Neural crest cell (in vitro differentiated cells): ENCODE data around the gene CAMSAP2. TPM values are rescaled to one million over a fixed set of nuclear protein-coding genes. Genes with fewer than 3 reads are reported as not detected.
A peak's percentile ranks its signal among the peaks of the same experiment; 100 is the strongest.

Source experiments
- DNase-seq: peaks from one replicate; pipeline ENCODE4 v3.0.0; 2021; ENCODE audit warnings: low read depth, mixed read lengths, low spot score
- H3K27ac Mint-ChIP-seq: one replicate; pipeline ENCODE4 v1.8.0; 2021; ENCODE audit warnings: mild to moderate bottlenecking, mixed read lengths; ENCODE audit not compliant: unreplicated experiment
- H3K27me3 Mint-ChIP-seq: 2 replicates; pipeline ENCODE4 v1.8.0; 2021; ENCODE audit warnings: low read depth, mild to moderate bottlenecking, mixed read lengths
- H3K36me3 Mint-ChIP-seq: 2 replicates; pipeline ENCODE4 v1.8.0; 2021; ENCODE audit warnings: low read depth, mild to moderate bottlenecking, mixed read lengths
- H3K4me1 Mint-ChIP-seq: 2 replicates; pipeline ENCODE4 v1.8.0; 2021; ENCODE audit warnings: mixed read lengths
- H3K4me3 Mint-ChIP-seq: one replicate; pipeline ENCODE4 v1.8.0; 2021; ENCODE audit warnings: mild to moderate bottlenecking, mixed read lengths
- H3K9me3 Mint-ChIP-seq: 2 replicates; pipeline ENCODE4 v1.8.0; 2021; ENCODE audit warnings: mixed read lengths
- CTCF ChIP-seq: fragments of 200-600 bp; sonication (generic); conservative IDR thresholded peaks from 2 replicates; pipeline ENCODE4 v1.5.0; 2021; ENCODE audit warnings: antibody characterized with exemption, mild to moderate bottlenecking
- total RNA-seq: library from RNA; stranded (reverse); gene quantifications from 2 replicates; pipeline ENCODE4 v1.2.1, GENCODE V29; 2021

CAMSAP2 gene
- total RNA-seq, 1 donor from 2014 or later: 40.3 TPM

GRCh38 chr1:200836213-200836612 is 97.5 kb downstream of the CAMSAP2 start:
- H3K4me3 Mint-ChIP-seq: no peak overlapping the region
- no peak overlapping the region for H3K27ac Mint-ChIP-seq
- TF ChIP-seq CTCF: no peak
- H3K27me3 Mint-ChIP-seq: no peaks in the 10 kb centered on the region
- no peak for DNase-seq
- H3K36me3 Mint-ChIP-seq: peaks cover 25% of the 10 kb centered on the region
- peaks cover 7% of the 10 kb centered on the region for H3K9me3 Mint-ChIP-seq
- H3K4me1 Mint-ChIP-seq: peaks cover 4% of the 10 kb centered on the region

- Mint-ChIP-seq H3K36me3 (peaks cover 30% of the 10 kb centered on the region), H3K4me1 (no peaks in the 10 kb centered on the region), H3K9me3 (peaks cover 7% of the 10 kb centered on the region), H3K27me3 (no peaks in the 10 kb centered on the region), H3K4me3 (no peak overlapping the region), H3K27ac (no peak overlapping the region)
- TF ChIP-seq CTCF: peak; percentile 71
- no peak for DNase-seq
Observed at GRCh38 chr1:200837931-200838571, 99.4 kb downstream of the CAMSAP2 start.

GRCh38 chr1:200838676-200839445 is 100.2 kb downstream of the CAMSAP2 start:
- no peaks in the 10 kb centered on the region for H3K27me3 Mint-ChIP-seq
- H3K4me3 Mint-ChIP-seq: no peak overlapping the region
- no peak overlapping the region for H3K27ac Mint-ChIP-seq
- no peak for DNase-seq
- no peaks in the 10 kb centered on the region for H3K4me1 Mint-ChIP-seq
- peaks cover 7% of the 10 kb centered on the region for H3K9me3 Mint-ChIP-seq
- peaks cover 31% of the 10 kb centered on the region for H3K36me3 Mint-ChIP-seq
- TF ChIP-seq CTCF: no peak

- H3K4me3 Mint-ChIP-seq: no peak overlapping the region
- H3K36me3 Mint-ChIP-seq: peaks cover 25% of the 10 kb centered on the region
Observed at GRCh38 chr1:200845360-200845759, 106.7 kb downstream of the CAMSAP2 start.

GRCh38 chr1:200846398-200846797 is 107.7 kb downstream of the CAMSAP2 start:
- H3K27ac Mint-ChIP-seq: no peak overlapping the region
- no peaks in the 10 kb centered on the region for H3K9me3 Mint-ChIP-seq
- TF ChIP-seq CTCF: no peak
- DNase-seq: no peak
- H3K4me3 Mint-ChIP-seq: no peak overlapping the region
- peaks cover 14% of the 10 kb centered on the region for H3K4me1 Mint-ChIP-seq
- no peaks in the 10 kb centered on the region for H3K27me3 Mint-ChIP-seq
- H3K36me3 Mint-ChIP-seq: peaks cover 28% of the 10 kb centered on the region

More at GRCh38 chr1:200845360-200845759, 106.7 kb downstream of the CAMSAP2 start:
- Mint-ChIP-seq H3K4me1 (peaks cover 14% of the 10 kb centered on the region), H3K27ac (no peak overlapping the region), H3K27me3 (no peaks in the 10 kb centered on the region), H3K9me3 (no peaks in the 10 kb centered on the region)
- TF ChIP-seq CTCF: no peak
- DNase-seq: no peak
